ENCODE results near the gene ISX. TPM values are rescaled to one million over a fixed set of nuclear protein-coding genes. Genes with fewer than 3 reads are reported as not detected.

ISX gene
- total RNA-seq, 1 donor from 2014 or later = not detected

- no peak for DNase-seq
Measured at GRCh38 chr22:35053060-35053835, 12.7 kb upstream of the ISX start.

- no peak for DNase-seq
Measured at GRCh38 chr22:35054064-35054463, 11.9 kb upstream of the ISX start.

GRCh38 chr22:35056486-35056885 is 9.5 kb upstream of the ISX start:
- no peak for DNase-seq

- DNase-seq = no peak
Measured at GRCh38 chr22:35057155-35057554, 8.8 kb upstream of the ISX start.

GRCh38 chr22:35059632-35060031 is 6.3 kb upstream of the ISX start:
- no peak for DNase-seq

- no peak for DNase-seq
Measured at GRCh38 chr22:35064664-35065063, 1.3 kb upstream of the ISX start.

GRCh38 chr22:35065183-35065582 is 775 bp upstream of the ISX start:
- no peak for DNase-seq

GRCh38 chr22:35066768-35067167 is 810 bp downstream of the ISX start:
- no peak for DNase-seq

GRCh38 chr22:35069541-35069940 is 3.6 kb downstream of the ISX start:
- no peak for DNase-seq

- DNase-seq = no peak
Measured at GRCh38 chr22:35070451-35071093, 4.6 kb downstream of the ISX start.

- DNase-seq = no peak
Measured at GRCh38 chr22:35071784-35072183, 5.8 kb downstream of the ISX start.

- DNase-seq = no peak
Measured at GRCh38 chr22:35072925-35073324, 7.0 kb downstream of the ISX start.

GRCh38 chr22:35074583-35074982 is 8.6 kb downstream of the ISX start:
- no peak for DNase-seq

GRCh38 chr22:35076630-35077029 is 10.7 kb downstream of the ISX start:
- no peak for DNase-seq

GRCh38 chr22:35085621-35086020 is 19.7 kb downstream of the ISX start:
- no peak for DNase-seq

- DNase-seq = no peak
Measured at GRCh38 chr22:35089139-35089538, 23.2 kb downstream of the ISX start.

GRCh38 chr22:35092406-35092805 is 26.4 kb downstream of the ISX start:
- no peak for DNase-seq

GRCh38 chr22:35098921-35099320 is 33.0 kb downstream of the ISX start:
- DNase-seq = no peak

GRCh38 chr22:35099883-35100282 is 33.9 kb downstream of the ISX start:
- no peak for DNase-seq

- DNase-seq = no peak
Measured at GRCh38 chr22:35102663-35103062, 36.7 kb downstream of the ISX start.

- no peak for DNase-seq
Measured at GRCh38 chr22:35103761-35104160, 37.8 kb downstream of the ISX start.

GRCh38 chr22:35104491-35104890 is 38.5 kb downstream of the ISX start:
- DNase-seq = no peak

GRCh38 chr22:35109616-35110015 is 43.7 kb downstream of the ISX start:
- DNase-seq = no peak

- no peak for DNase-seq
Measured at GRCh38 chr22:35111244-35111643, 45.3 kb downstream of the ISX start.

Data from skin of body (tissue), 2 donors.